Tibial artery (tissue), 4 donors: Measurements from ENCODE around the gene PLEKHD1.
"Not testable (repeated sequence)": the region's sequence is repeated elsewhere in the genome, so short reads cannot be mapped to it uniquely, and the experiment has no call there.

Experiments
- DNase-seq, 2 donors: peaks; one replicate each; pipeline ENCODE4 v3.0.0-alpha.2; 2019
- H3K27ac ChIP-seq, 2 donors: fragments of 200-600 bp; sonication (generic) in 1 of 2; 1 replicate in 1 of 2; 2 replicates in 1 of 2; pipeline ENCODE4 v1.5.1; 2018 to 2019; ENCODE audit warnings: mild to moderate bottlenecking in 1 of 2
- H3K27me3 ChIP-seq, 2 donors: fragments of 200-600 bp; sonication (generic) in 1 of 2; one replicate each; pipeline versions ENCODE4 v1.5.1 to v1.6.0; 2016 to 2019
- H3K36me3 ChIP-seq, 3 donors: fragments of 200-600 bp; sonication (generic) in 2 of 3; one replicate each; pipeline ENCODE4 v1.5.1; 2016 to 2019; ENCODE audit warnings: mild to moderate bottlenecking in 2 of 3
- H3K4me1 ChIP-seq, 4 donors: fragments of 200-600 bp; sonication (generic) in 2 of 4; 1 replicate in 3 of 4; 2 replicates in 1 of 4; pipeline ENCODE4 v1.5.1; 2016 to 2019
- H3K4me3 ChIP-seq, 2 donors: fragments of 200-600 bp; sonication (generic) in 1 of 2; 1 replicate in 1 of 2; 2 replicates in 1 of 2; pipeline ENCODE4 v1.5.1; 2018 to 2019; ENCODE audit warnings: mild to moderate bottlenecking in 2 of 2
- H3K9me3 ChIP-seq, 3 donors: fragments of 200-600 bp; sonication (generic) in 1 of 3; one replicate each; pipeline ENCODE4 v1.5.1; 2016 to 2019
- intact Hi-C: fragments of 100-400 bp; cut with DNase I; formaldehyde crosslinking; loops from one replicate; pipeline ENCODE4 v1.15.0; 2023; ENCODE audit warnings: low total_unique reads
- TF ChIP-seq, protein P1 (sequence below), 2 experiments: fragments of 200-600 bp in 1 of 2; fragments of 450-650 bp in 1 of 2; IDR thresholded peaks; one replicate each; pipeline ENCODE4 v1.5.1; 2017 to 2019; ENCODE audit warnings: antibody characterized with exemption in 2 of 2, mild to moderate bottlenecking in 1 of 2, moderate library complexity in 1 of 2

PLEKHD1 gene

GRCh38 chr14:69495341-69495921 lies 10.9 kb downstream of the PLEKHD1 start:
- Histone ChIP-seq H3K4me1 (no peaks in the 10 kb centered on the region), H3K27ac (no peak overlapping the region), H3K36me3 (no peaks in the 10 kb centered on the region), H3K27me3 (no peaks in the 10 kb centered on the region), H3K9me3 (no peaks in the 10 kb centered on the region), H3K4me3 (no peak overlapping the region)
- intact Hi-C loops, result no loop called here
- DNase-seq, result no peak
- TF ChIP-seq, protein P1, sequence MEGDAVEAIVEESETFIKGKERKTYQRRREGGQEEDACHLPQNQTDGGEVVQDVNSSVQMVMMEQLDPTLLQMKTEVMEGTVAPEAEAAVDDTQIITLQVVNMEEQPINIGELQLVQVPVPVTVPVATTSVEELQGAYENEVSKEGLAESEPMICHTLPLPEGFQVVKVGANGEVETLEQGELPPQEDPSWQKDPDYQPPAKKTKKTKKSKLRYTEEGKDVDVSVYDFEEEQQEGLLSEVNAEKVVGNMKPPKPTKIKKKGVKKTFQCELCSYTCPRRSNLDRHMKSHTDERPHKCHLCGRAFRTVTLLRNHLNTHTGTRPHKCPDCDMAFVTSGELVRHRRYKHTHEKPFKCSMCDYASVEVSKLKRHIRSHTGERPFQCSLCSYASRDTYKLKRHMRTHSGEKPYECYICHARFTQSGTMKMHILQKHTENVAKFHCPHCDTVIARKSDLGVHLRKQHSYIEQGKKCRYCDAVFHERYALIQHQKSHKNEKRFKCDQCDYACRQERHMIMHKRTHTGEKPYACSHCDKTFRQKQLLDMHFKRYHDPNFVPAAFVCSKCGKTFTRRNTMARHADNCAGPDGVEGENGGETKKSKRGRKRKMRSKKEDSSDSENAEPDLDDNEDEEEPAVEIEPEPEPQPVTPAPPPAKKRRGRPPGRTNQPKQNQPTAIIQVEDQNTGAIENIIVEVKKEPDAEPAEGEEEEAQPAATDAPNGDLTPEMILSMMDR (IDR thresholded peaks at IDR 0.05), result no peak

DNA sequence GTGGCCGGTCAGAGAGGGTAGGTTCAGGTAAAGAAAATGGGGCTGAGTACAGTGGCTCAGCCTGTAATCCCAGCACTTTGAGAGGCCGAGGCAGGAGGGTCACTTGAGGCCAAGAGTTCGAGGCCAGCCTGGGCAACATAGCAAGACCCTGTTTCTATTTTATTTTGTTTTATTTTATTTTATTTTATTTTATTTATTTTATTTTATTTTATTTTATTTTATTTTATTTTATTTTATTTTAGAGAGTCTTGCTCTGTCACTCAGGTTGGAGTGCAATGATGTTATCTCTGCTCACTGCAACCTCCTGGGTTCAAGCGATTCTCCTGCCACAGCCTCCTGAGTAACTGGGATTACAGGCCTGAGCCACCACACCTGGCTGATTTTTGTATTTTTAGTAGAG lies 13.3 kb downstream of the PLEKHD1 start:
- H3K36me3 ChIP-seq, intact Hi-C loops, H3K27me3 ChIP-seq, DNase-seq, H3K9me3 ChIP-seq, H3K27ac ChIP-seq, H3K4me3 ChIP-seq: not testable (repeated sequence)
- peaks cover 0 to 11% (median 8%) of the 10 kb centered on the region in 4 donors for H3K4me1 ChIP-seq

- H3K36me3 ChIP-seq, DNase-seq, H3K9me3 ChIP-seq, H3K4me3 ChIP-seq, H3K27me3 ChIP-seq, intact Hi-C loops, H3K27ac ChIP-seq: not testable (repeated sequence)
- H3K4me1 ChIP-seq, result peaks cover 0 to 11% (median 8%) of the 10 kb centered on the region in 4 donors
Observed at GRCh38 chr14:69498286-69498685, 13.8 kb downstream of the PLEKHD1 start.

DNA sequence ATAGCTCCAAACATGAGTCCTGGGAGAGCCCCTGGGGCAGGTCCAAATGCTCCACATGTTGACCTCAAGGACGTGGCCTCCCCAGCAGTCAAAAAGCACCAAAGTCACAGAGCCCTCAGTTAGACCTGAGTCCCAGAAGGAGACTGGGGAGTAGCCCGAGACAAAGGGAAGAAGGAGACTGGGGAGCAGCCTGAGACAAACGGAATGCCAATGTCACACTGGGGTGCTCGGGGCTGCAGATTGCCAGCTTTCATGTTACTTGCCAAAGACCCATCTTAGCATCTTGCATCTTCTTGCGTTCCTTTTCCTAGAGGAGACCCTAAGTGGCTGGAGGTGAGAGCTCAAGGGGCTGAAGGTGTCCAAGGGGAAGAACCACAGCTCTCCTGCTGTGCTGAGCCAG lies 14.9 kb downstream of the PLEKHD1 start:
- no peaks in the 10 kb centered on the region for H3K9me3 ChIP-seq
- no peak overlapping the region for H3K4me3 ChIP-seq
- H3K36me3 ChIP-seq, result no peaks in the 10 kb centered on the region
- no peak for DNase-seq
- TF ChIP-seq, protein P1 (IDR thresholded peaks at IDR 0.05), result no peak
- intact Hi-C loops, result no loop called here
- H3K27me3 ChIP-seq, result no peaks in the 10 kb centered on the region
- H3K4me1 ChIP-seq, result peaks cover 0 to 11% (median 8%) of the 10 kb centered on the region in 4 donors
- no peak overlapping the region for H3K27ac ChIP-seq

DNA sequence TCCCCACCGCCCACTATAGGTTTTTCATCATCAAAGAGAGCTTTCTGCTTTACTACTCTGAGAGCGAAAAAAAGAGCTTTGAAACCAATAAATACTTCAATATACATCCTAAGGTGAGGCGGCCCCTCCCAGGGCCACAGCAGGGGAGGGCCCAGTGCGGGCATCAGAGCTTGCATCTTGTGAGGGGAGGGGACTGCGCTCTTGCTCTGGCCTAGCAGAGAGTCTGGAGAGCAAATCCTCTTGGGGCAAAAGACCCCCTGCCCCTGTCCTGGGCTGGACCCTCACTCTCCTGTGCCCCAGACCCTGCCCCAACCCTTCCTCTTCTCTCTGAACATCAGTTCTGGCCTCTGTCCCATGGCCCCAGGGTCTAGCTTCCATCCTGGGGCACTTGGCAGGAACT lies 15.6 kb downstream of the PLEKHD1 start:
- Histone ChIP-seq H3K4me3 (no peak overlapping the region), H3K36me3 (no peaks in the 10 kb centered on the region), H3K9me3 (no peaks in the 10 kb centered on the region), H3K27ac (no peak overlapping the region), H3K4me1 (peaks cover 0 to 11% (median 8%) of the 10 kb centered on the region in 4 donors), H3K27me3 (no peaks in the 10 kb centered on the region)
- peak in 1 of 2 donors; percentile 39 for DNase-seq
- TF ChIP-seq, protein P1 (IDR thresholded peaks at IDR 0.05), result no peak
- intact Hi-C loops, result no loop called here

DNA sequence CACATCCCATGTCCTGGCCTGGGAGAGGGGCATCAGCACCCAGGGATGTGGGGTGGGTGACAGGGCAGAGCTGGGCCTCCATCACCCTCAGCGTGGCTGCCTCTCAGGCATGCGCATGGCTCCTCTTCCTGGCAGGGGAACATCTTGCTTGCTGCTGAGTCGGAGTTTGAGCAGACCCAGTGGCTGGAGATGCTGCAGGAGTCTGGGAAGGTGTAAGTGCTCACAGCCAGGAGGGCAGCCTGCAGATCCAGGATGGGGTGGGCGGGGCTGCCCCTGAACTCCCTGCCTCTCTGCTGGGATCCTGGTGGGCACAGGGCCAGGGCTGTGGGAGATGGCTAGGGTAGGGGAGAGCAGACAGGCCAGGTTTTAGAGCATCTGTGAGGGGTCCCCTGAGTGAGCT lies 16.2 kb downstream of the PLEKHD1 start:
- Histone ChIP-seq H3K9me3 (no peaks in the 10 kb centered on the region), H3K27ac (no peak overlapping the region), H3K27me3 (no peaks in the 10 kb centered on the region), H3K4me3 (no peak overlapping the region), H3K4me1 (peaks cover 0 to 11% (median 8%) of the 10 kb centered on the region in 4 donors), H3K36me3 (no peaks in the 10 kb centered on the region)
- peak in 1 of 2 donors; percentile 42 for DNase-seq
- TF ChIP-seq, protein P1 (IDR thresholded peaks at IDR 0.05), result no peak
- intact Hi-C loops, result no loop called here

DNA sequence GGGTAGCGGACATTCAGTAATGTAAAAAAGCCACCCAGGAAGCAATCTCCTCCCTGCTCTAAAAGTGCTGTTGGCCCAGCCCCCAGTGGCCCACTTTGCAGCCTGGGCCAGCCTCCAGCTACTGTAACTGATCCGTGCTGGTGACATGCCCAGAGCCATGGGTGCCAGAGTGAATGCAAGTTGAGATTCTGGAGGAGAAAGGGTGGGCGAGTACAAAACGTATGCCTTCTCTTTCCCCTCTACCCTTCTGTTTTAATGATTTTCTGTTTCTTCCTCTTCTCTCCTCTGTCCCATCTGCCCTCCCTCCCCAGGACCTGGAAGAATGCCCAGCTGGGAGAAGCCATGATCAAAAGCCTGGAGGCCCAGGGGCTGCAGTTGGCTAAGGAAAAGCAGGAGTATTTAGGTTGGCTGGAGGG lies 16.9 kb downstream of the PLEKHD1 start:
- no peaks in the 10 kb centered on the region for H3K9me3 ChIP-seq
- TF ChIP-seq, protein P1 (IDR thresholded peaks at IDR 0.05), result no peak
- intact Hi-C loops, result no loop called here
- no peaks in the 10 kb centered on the region for H3K36me3 ChIP-seq
- no peak overlapping the region for H3K27ac ChIP-seq
- H3K27me3 ChIP-seq, result no peaks in the 10 kb centered on the region
- no peak overlapping the region for H3K4me3 ChIP-seq
- H3K4me1 ChIP-seq, result peaks cover 0 to 11% (median 8%) of the 10 kb centered on the region in 4 donors
- DNase-seq, result peak in 1 of 2 donors; percentile 72
